Esophagus muscularis mucosa (tissue), 4 donors: ENCODE results near the gene GRIA4. TPM values are rescaled to one million over a fixed set of nuclear protein-coding genes. Genes with fewer than 3 reads are reported as not detected.

Source experiments
- DNase-seq: peaks from one replicate; pipeline ENCODE4 v3.0.0-alpha.2; 2017; ENCODE audit errors: extremely low spot score
- H3K27ac ChIP-seq, 4 donors: fragments of 200-600 bp; sonication (generic); replicated peaks in 1 of 4; 1 replicate in 3 of 4; 2 replicates in 1 of 4; pipeline ENCODE4 v1.5.1; 2016 to 2019; ENCODE audit warnings: mild to moderate bottlenecking in 1 of 4
- H3K27me3 ChIP-seq, 4 donors: fragments of 200-600 bp; sonication (generic); one replicate each; pipeline versions ENCODE4 v1.5.1 to v1.6.0; 2016 to 2019
- H3K36me3 ChIP-seq, 4 donors: fragments of 200-600 bp; sonication (generic); one replicate each; pipeline ENCODE4 v1.5.1; 2016 to 2019
- H3K4me1 ChIP-seq, 4 donors: fragments of 200-600 bp; sonication (generic); one replicate each; pipeline ENCODE4 v1.5.1; 2016 to 2019
- H3K4me3 ChIP-seq, 4 donors: fragments of 200-600 bp; sonication (generic); 1 replicate in 2 of 4; 2 replicates in 2 of 4; pipeline ENCODE4 v1.5.1; 2016 to 2019; ENCODE audit warnings: mild to moderate bottlenecking in 4 of 4, moderate library complexity in 1 of 4
- H3K9me3 ChIP-seq, 4 donors: fragments of 200-600 bp; sonication (generic); 1 replicate in 3 of 4; 2 replicates in 1 of 4; pipeline ENCODE4 v1.5.1; 2016 to 2019
- CTCF ChIP-seq, 3 experiments: fragments of 200-600 bp in 2 of 3; fragments of 450-650 bp in 1 of 3; sonication (generic) in 2 of 3; IDR thresholded peaks; one replicate each; pipeline ENCODE4 v1.5.1; 2017 to 2019; ENCODE audit warnings: antibody characterized with exemption in 3 of 3, mild to moderate bottlenecking in 2 of 3, moderate library complexity in 1 of 3
- EP300 ChIP-seq: sonication (generic); formaldehyde crosslinking; IDR thresholded peaks from one replicate; pipeline ENCODE4 v1.6.1; 2017; ENCODE audit warnings: antibody characterized with exemption
- POLR2A ChIP-seq: fragments of 450-650 bp; IDR thresholded peaks from one replicate; pipeline ENCODE4 v1.6.1; 2017; ENCODE audit warnings: antibody characterized with exemption, moderate library complexity, mild to moderate bottlenecking, low read depth
- POLR2AphosphoS5 ChIP-seq, 2 donors: sonication (generic); formaldehyde crosslinking; IDR thresholded peaks; one replicate each; pipeline ENCODE4 v1.6.1; 2017; ENCODE audit warnings: antibody characterized with exemption in 2 of 2
- WGBS: methylation state at CpG from one replicate; pipeline ENCODE4 v1.1.5; 2018; 5-methylcytosine and 5-hydroxymethylcytosine counted together
- intact Hi-C: fragments of 100-400 bp; cut with DNase I; formaldehyde crosslinking; loops from one replicate; pipeline ENCODE4 v1.15.1; 2023
- total RNA-seq, 4 donors: library from RNA; depleted of rRNA; stranded (reverse); fragments of >200 nt; gene quantifications; one replicate each; pipeline versions ENCODE4 v1.1.0 to v1.2.1, GENCODE V29; 2016

GRIA4 gene
- total RNA-seq, 4 donors from 2014 or later, result 0.33 TPM; not detected in 3

GRCh38 chr11:105701098-105701497 is 91.2 kb downstream of the GRIA4 start:
- Histone ChIP-seq H3K4me1 (peaks cover 0 to 3% (median 0%) of the 10 kb centered on the region in 4 donors), H3K27me3 (no peaks in the 10 kb centered on the region), H3K36me3 (no peaks in the 10 kb centered on the region), H3K9me3 (no peaks in the 10 kb centered on the region), H3K4me3 (no peak overlapping the region), H3K27ac (no peak overlapping the region)
- 89% methylated on average over 3 of the region's 3 CpGs for WGBS
- TF ChIP-seq EP300 (no peak), POLR2A (no peak), CTCF (IDR thresholded peaks at IDR 0.05) (no peak), POLR2AphosphoS5 (IDR thresholded peaks at IDR 0.05) (no peak)
- intact Hi-C loops, result no loop called here
- no peak for DNase-seq

- intact Hi-C loops, result no loop called here
- no peak for TF ChIP-seq EP300
- no peak for TF ChIP-seq CTCF (IDR thresholded peaks at IDR 0.05)
- TF ChIP-seq POLR2AphosphoS5 (IDR thresholded peaks at IDR 0.05), result no peak
- TF ChIP-seq POLR2A, result no peak
- H3K4me3 ChIP-seq, result no peak overlapping the region
- no peaks in the 10 kb centered on the region for H3K27me3 ChIP-seq
- no peaks in the 10 kb centered on the region for H3K9me3 ChIP-seq
- H3K27ac ChIP-seq, result no peak overlapping the region
- DNase-seq, result no peak
- H3K36me3 ChIP-seq, result no peaks in the 10 kb centered on the region
- no peaks in the 10 kb centered on the region for H3K4me1 ChIP-seq
- WGBS, result 82% methylated on average over 2 of the region's 2 CpGs
Measured at GRCh38 chr11:105705786-105706530, 96.1 kb downstream of the GRIA4 start.

GRCh38 chr11:105713106-105713505 is 103.2 kb downstream of the GRIA4 start:
- intact Hi-C loops, result no loop called here
- Histone ChIP-seq H3K4me1 (no peaks in the 10 kb centered on the region), H3K36me3 (no peaks in the 10 kb centered on the region), H3K27me3 (no peaks in the 10 kb centered on the region), H3K27ac (no peak overlapping the region), H3K9me3 (no peaks in the 10 kb centered on the region), H3K4me3 (no peak overlapping the region)
- 84% methylated on average over 5 of the region's 5 CpGs for WGBS
- DNase-seq, result no peak
- TF ChIP-seq EP300 (no peak), POLR2A (no peak), POLR2AphosphoS5 (IDR thresholded peaks at IDR 0.05) (no peak), CTCF (IDR thresholded peaks at IDR 0.05) (no peak)

GRCh38 chr11:105713696-105714095 is 103.8 kb downstream of the GRIA4 start:
- H3K4me3 ChIP-seq, result no peak overlapping the region
- WGBS, result 90% methylated on average over 2 of the region's 2 CpGs
- H3K27ac ChIP-seq, result no peak overlapping the region
- H3K27me3 ChIP-seq, result no peaks in the 10 kb centered on the region
- no peak for DNase-seq
- H3K36me3 ChIP-seq, result no peaks in the 10 kb centered on the region
- no peaks in the 10 kb centered on the region for H3K9me3 ChIP-seq
- intact Hi-C loops, result no loop called here
- TF ChIP-seq POLR2AphosphoS5 (IDR thresholded peaks at IDR 0.05) (no peak), EP300 (no peak), POLR2A (no peak), CTCF (IDR thresholded peaks at IDR 0.05) (no peak)
- no peaks in the 10 kb centered on the region for H3K4me1 ChIP-seq

- Histone ChIP-seq H3K4me3 (no peak overlapping the region), H3K27ac (no peak overlapping the region), H3K27me3 (no peaks in the 10 kb centered on the region), H3K36me3 (no peaks in the 10 kb centered on the region), H3K9me3 (no peaks in the 10 kb centered on the region), H3K4me1 (no peaks in the 10 kb centered on the region)
- no peak for DNase-seq
- 94% methylated on average over 5 of the region's 5 CpGs for WGBS
- TF ChIP-seq POLR2A (no peak), POLR2AphosphoS5 (IDR thresholded peaks at IDR 0.05) (no peak), EP300 (no peak), CTCF (IDR thresholded peaks at IDR 0.05) (no peak)
- intact Hi-C loops, result no loop called here
Measured at GRCh38 chr11:105718641-105719040, 108.8 kb downstream of the GRIA4 start.
